GM19395 (cell line): ENCODE data around the gene SLC5A1.

ENCODE experiments used
- ATAC-seq: cut with Tn5 transposase; IDR thresholded peaks from one replicate; pipeline ENCODE4 v1.9.1; 2021; ENCODE audit warnings: mild to moderate bottlenecking, moderate library complexity; ENCODE audit not compliant: unreplicated experiment

The SLC5A1 gene

DNA sequence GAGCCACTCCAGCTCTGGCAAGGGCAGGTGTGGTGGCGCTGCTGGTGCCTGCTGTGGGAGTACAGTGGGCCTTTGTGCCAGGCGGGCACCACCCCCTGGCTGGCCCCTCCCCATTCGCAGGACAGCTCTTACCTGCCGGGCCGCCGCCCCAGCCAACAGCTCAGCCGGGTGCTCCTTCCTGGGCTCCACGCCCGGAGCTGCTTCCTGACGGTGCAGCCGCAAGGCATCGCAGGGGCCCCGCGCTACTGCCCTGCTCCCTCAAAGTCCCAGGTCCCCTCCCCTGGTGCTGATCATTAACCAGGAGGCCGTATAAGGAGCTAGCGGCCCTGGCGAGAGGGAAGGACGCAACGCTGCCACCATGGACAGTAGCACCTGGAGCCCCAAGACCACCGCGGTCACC is at the start of gene SLC5A1:
Gene SLC5A1, plus strand, starts transcription at position 338 of the 400 bp plus-strand sequence. Its CDS starts 21 bp downstream, at position 359.
- ATAC-seq = no peak

DNA sequence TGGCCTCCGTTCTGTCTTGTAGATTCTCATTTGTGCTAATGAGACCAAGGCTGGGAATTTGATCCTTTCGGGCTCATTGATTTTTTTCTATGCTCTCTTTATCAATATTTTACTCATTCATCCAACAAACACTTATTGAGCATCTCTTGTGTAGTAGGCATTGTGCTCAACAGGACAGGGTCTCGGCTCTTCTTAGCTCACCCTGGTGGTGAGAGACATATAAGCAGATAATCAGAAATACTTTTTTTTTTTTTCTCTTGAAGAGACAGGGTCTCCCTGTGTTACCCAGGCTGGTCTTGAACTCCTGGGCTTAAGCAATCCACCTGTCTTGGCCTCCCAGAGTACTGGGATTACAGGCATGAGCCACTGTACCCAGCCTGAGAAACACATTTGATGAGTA is 48.0 kb upstream of the SLC5A1 start:
- ATAC-seq = no peak

DNA sequence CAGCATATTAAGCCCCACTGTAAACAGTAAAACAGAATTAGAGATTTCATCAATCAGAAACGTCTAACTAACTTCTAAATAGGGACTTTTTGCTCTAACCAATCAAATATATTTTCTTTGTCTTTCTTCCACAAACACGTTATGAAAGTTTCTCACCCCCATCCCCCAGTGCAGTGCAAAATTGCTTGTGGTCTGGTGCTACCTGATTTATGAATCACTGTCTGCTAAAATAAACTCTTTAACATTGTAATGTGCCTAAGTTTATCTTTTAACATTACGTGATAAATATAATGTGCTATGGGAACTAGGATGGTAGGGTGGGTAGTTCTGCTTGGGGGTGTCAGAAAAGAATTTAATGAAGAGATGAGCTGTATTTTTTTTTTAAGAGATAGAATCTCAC is 47.3 kb upstream of the SLC5A1 start:
- no peak for ATAC-seq

DNA sequence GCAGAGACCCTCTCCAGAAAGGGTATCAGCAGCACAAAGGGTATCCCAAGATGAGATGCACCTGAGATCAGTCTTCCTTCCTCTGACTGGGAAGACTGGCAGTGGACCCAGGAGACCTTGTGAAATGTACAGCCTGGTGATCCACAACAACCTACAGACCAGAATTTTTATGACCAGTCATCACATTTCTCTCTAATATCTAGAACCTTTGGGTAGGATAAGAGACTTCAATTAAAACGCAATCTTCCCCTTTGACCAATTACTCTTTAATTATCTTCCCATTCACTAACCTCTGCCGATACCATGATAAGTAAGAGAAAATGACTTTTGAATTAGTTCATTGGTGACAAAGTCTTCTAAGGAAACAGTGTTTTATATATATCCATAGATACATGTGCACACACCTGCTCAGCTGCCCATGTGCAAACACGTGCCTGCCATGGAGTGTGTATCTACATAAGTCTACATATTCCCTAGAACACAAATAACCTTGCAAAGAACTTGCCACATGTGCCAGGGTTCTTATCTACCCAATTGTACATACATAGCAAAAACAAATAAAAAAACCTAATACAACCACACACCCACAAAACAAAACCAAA is 44.2 kb upstream of the SLC5A1 start:
- ATAC-seq = no peak

DNA sequence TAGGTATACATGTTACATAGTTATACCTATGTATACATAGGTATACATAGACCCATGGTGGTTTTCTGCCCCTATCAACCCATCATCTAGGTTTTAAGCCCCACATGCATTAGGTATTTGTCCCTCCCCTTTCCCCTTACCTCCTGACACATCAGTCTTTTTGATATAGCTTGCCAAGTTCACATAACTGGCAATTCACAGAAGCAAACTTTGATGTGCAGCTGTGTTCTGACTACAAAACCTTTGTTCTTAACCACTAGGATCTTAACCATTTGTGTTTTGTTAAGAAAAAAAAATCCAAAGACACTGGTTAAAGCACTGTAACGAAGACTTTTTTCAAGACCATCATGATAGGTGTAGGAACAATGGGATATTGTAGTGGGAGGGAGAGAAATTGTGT is 42.9 kb upstream of the SLC5A1 start:
- no peak for ATAC-seq

DNA sequence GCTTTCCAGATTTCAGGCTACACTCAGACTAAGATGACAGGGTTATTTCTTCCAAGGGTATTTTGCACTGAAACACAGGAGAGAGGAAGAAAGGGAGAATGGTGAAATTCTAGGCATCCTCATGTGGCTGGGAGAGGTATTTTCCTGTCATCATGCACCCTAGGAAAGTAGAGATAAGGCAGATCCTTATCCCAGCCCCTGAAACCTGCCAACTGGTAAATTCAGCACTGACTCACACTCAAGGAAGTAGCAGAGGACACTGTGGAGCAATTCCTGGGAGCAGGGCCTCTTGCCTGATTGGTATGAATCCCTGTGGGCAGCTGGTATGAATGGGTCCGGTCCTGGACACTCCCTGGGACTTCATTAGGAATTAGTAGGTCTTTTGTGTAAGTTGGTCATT is 37.6 kb upstream of the SLC5A1 start:
- ATAC-seq = no peak

DNA sequence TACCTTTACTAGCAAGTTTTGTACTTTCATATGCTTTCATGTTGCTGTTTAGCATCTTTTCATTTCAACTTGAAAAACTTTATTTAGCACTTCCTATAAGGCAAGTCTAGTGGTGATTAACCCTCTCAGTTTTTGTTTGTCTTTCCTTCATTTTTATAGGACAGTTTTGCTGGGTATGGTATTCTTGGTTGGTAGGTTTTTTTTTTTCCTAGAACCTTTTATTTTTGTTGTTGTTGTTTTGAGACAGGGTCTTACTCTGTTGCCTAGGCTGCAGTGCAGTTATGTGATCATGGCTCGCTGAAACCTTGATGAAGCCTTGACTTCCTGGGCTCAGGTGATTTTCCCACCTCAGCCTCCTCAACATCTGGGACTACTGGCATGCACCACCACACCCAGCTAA is 29.9 kb upstream of the SLC5A1 start:
- ATAC-seq = no peak

DNA sequence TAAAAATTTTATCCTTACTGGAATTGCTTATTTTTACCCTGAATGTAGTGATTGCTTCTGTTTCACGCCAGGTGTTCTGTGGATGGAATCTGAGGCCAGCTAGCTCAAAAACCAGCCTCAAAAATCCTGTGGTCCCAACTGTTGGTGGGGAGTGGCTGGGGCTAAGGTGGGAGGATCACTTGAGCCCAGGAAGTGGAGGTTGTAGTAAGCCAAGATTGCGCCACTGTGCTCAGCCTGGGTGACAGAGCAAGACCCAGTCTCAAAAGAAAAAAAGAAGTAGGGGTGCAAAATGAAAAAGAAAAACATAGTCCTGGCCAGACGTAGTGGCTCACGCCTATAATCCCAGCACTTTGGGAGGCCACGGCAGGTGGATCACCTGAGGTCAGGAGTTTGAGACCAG is 27.0 kb upstream of the SLC5A1 start:
- no peak for ATAC-seq

DNA sequence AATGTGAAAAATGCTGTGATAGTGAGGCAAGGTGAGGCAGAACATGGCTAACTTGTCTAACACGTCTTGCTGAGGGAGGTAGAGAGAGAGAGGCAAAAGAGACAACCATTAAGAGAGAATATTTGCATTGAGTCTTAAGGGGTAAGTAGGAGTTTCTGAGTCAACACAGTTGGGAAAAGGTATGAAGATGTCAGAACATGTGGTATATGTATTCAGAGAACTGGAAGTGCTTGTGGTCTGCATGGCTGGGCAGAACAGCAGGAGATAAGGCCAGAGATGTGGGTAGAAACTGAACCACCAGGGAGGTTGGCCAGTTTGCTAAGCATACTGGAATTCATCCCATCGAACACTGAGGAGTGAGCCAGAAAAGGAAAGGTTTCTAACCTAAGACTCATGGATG is 25.0 kb upstream of the SLC5A1 start:
- ATAC-seq = no peak

DNA sequence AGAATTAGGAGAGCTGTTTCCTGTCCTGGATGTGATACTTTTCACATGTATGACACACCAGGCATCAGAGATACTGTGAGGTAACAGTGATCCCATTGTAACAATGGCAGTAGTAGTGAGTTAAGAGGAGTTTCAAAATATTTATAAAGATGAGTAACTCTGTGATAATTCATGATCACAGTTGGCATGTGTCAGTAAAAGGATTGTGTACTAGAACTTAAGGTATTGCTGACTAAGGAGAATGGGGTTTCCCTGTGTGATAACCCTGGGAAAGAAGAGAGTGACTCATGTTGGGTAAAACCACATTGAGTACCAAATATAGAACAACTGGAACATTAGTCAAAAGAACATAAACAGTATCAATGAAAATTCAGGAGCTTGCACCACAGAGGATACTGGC is 22.9 kb upstream of the SLC5A1 start:
- ATAC-seq = no peak

DNA sequence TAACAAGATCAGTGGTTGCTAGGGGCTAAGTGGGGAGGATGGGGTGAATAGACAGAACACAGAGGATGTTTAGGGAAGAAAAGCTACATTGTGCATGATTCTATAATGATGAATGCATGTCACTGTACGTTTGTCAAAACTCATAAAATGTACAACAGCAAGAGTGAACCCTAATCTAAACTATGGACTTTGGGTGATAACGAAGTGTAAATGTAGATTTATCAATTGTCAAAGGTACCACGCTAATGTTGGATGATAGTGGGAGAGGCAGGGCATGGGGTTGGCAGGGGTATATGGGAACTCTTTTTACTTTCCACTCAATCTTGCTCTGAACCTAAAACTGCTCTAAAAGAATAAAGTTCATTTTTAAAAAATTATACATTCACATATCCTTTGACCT is 21.3 kb upstream of the SLC5A1 start:
- ATAC-seq = no peak

DNA sequence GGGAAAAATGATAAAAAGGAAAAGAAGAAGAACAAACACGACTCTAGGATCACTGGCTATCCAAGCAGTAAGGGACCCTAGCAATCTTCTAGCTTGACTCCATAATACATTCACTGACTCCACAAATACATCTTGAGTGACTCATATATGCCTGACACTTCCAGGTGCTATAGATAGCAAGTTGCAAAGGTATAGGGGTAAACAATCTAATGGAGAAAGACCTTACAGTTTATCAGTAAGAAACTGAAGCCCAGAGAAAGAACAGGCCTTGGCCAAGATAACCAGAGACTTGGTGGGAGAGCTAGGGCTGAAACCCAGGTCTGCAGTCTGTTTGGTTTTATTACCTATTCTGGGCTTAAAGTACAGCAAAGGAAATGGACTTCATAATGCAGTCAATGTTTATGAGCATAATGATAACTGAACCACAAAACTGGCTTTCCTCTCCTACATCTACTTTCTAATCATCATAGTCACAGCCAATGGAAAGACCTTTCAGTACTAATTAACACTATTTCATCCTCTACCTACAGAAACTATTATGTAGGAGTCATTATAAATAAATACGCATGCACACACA is 19.7 kb upstream of the SLC5A1 start:
- ATAC-seq = no peak

DNA sequence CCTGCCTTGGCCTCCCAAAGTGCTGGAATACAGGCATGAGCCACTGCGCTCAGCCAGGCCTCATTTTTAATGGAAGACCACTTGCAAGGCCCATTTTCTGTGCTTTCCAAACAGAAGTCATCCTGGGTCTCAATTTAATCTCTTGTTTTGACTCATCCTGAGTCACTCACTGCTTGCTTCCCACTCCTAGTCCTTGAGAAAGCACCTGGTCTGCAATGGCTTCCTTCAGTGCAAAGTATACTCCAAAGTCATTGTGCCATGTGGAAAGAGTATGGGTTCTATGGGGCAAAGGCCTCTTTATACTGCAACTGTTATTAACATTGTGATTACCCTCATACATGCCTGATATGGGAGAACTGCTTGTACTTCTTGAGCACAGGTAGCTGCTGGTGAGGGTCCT is 18.3 kb upstream of the SLC5A1 start:
- ATAC-seq = no peak

DNA sequence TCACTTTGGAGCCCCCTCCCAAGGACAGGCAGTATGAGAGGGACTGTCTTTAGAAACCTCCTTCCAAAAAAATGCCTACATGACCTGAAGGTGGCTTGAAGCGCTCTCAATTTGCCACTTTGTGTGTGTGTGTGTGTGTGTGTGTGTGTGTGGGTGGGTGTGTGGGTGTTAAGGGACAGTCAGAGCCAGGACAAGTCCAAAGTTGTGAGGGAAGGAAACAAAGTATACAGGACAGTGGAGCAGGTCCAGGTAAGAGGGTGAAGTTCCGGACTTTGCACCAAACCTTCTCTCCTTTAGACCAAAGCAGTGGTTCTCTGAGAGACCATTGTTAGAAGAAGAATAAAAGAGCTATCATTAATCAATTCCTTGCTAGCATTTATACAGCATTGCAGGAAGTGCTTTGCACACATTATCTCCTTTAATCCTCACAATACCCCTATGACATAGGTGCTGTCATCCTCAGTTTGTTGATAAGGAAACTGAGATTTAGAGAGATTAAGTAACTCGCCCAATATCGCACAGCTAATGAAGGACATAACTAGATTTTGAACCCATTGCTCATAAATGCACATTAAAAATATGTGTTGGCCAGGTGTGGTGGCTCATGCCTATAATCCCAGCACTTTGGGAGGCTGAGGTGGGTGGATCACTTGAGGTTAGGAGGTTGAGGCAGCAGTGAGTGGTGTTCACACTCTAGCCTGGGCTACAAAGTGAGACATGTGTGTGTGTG is 12.4 kb upstream of the SLC5A1 start:
- ATAC-seq = no peak

DNA sequence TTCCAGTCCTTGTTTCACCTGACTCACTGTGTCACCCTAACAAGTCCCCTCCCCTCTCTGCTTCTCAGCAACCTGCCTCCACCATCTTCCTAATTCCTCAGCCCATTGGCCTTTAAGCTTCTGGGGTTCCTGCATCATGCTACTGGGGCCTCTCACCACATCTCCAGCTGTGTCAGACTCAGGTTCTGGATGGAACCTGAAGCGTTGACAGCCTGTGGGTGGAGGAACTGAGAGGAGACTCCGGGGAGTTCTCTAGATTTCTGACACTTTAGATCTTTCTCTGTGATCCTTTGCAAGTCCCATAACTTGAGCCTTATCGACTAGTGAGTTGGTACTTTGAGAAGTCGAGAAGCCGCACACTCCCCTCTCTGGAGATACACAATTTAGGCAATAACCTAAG is 11.6 kb upstream of the SLC5A1 start:
- ATAC-seq = no peak

DNA sequence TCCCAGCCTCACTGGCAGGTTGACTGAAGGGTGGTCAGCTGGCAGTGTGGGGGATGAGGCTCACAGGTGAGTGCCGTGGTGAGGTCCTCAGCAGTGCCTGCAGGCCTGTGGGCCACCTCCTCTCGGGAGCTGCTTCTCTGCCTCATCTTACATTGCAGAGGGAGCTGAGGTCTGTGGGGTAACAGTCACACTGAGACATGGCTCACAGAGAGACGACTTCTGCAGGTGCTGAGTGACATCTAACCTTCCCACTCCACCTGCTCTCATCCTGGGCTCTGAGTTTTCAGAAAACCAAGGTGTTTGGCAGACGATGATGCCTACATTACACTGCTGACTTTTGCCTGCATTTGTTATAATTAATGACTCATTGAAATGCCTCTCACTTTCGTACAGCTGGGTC is 8.8 kb upstream of the SLC5A1 start:
- no peak for ATAC-seq

DNA sequence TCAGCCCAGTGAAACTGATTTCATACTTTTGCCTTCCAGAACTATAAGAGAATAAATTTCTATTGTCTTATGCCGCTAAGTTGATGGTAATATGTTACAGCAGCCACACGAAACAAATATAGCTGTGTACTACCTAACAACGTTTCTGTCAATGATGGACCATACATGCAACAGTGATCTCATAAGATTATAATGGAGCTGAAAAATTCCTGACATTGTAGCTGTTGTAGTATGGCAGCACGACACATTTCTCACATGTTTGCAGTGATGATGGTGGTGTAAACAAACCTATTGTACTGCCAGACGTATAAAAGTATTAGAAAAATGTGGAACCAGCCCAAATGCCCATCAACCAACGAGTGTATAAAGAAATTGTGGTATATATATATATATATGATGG is 5.8 kb upstream of the SLC5A1 start:
- ATAC-seq = no peak

DNA sequence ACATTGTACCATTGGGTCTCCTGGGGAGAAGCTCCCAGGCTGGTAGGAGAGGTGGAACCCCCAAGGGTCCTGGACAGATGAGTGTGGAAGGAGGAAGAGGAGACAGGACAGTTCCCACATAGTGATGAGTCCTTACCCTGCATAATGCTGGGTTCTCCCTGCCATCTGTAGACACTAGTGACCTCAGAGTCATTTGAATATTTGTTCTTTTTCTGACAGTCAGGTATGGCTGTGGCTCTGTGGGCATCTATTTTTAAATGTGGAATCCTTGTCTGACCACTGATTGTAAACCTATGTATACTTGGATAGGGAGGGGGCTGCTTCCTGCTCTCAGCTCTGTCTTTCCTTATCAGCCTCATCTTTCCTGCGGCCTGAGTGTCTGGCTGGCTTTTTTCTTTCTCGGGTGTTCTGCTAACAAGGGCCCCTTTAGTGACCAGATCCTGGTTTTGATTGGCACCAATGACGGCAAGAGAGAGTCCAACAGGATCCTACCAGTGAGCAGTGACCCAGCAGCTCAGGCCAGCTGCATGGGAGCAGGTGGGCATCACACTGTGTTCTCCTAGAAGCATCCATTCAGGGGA is 2.6 kb upstream of the SLC5A1 start:
- ATAC-seq = no peak

DNA sequence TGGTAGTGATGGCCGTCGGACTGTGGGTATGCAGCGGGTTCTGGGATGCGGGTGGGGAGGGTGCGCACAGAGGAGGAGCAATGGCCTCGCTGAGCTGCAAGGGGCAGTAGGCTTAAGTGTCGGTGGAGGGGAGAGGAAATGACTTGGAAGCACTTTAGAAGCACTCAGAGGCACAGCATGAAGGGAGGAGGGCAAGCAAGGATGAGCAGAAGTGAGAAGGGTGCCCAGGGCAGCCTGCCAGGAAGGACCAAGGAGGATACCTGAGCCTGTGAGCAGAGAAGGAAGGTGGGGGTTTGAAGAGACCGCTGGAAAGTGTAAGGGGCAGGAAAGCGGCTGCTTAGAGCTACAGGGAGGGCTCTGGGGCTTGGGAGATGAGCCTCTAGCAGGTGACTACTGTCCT is 330 bp downstream of the SLC5A1 start:
- no peak for ATAC-seq

DNA sequence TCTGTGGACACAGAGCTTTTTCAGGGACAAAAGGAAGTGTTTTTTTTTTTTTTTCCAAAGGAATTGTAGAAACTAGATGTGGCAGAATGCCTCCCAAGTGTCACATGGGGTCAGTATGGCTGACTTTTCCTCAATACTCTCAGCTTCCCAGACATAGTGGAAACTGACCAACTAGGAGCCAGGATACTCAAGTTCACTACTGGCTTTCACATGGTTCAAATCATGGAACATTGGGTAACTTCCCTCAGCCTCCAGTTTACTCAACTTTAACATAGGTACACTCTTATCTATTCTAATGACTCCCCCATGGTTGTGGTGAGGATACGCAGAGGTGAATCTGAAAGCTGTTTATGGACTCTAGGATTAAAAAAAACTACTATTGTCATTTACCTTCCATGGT is 1.4 kb downstream of the SLC5A1 start:
- ATAC-seq = no peak

DNA sequence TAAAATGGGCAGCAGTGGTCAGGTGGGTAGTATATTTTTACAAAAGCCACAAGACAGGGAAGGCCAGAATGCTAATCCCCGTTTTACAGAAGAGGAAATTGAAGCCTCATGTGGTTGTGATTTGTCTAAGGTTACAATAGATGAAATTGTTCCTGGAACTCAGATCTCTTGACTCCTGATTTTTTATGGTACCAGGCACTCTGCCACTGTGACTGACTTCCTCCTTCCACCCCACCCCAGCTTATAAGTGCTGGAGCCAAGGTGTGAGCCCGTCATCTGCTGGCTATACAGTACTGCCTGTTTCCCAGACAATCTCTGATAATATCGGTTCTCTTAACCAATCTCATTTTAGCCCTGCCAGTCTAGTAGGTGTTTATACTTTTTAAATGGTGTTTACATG is 1.9 kb downstream of the SLC5A1 start:
- no peak for ATAC-seq

DNA sequence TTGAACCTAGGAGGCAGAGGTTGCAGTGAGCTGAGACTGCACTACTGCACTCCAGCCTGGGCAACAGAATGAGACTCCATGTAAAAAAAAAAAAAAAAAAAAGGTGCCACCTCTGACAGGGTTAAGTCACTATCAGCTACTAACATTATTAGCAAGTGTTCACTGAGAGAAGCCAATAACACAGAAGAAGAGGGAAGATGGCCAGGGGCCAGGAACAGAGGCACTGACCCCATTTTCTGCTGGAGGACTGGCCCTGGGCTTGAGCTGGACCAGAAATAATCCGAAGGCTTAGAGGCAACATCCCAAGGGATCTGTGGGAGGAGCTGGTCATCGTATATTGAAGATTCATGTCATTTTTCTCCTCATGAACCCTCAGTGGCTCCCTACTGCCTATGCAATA is 5.0 kb downstream of the SLC5A1 start:
- no peak for ATAC-seq
